ENCODE results near the gene TRIM34. TPM values are rescaled to one million over a fixed set of nuclear protein-coding genes. Genes with fewer than 3 reads are reported as not detected.

Gene TRIM34
- total RNA-seq, 1 donor from 2014 or later: 4.9 TPM

- TF ChIP-seq, protein P1, sequence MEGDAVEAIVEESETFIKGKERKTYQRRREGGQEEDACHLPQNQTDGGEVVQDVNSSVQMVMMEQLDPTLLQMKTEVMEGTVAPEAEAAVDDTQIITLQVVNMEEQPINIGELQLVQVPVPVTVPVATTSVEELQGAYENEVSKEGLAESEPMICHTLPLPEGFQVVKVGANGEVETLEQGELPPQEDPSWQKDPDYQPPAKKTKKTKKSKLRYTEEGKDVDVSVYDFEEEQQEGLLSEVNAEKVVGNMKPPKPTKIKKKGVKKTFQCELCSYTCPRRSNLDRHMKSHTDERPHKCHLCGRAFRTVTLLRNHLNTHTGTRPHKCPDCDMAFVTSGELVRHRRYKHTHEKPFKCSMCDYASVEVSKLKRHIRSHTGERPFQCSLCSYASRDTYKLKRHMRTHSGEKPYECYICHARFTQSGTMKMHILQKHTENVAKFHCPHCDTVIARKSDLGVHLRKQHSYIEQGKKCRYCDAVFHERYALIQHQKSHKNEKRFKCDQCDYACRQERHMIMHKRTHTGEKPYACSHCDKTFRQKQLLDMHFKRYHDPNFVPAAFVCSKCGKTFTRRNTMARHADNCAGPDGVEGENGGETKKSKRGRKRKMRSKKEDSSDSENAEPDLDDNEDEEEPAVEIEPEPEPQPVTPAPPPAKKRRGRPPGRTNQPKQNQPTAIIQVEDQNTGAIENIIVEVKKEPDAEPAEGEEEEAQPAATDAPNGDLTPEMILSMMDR (IDR thresholded peaks at IDR 0.05; ENCODE audit: insufficient read depth, low read length, poor library complexity, severe bottlenecking): no peak
- no peak overlapping the region for H3K4me3 ChIP-seq (ENCODE audit: low read depth, low read length)
- H3K36me3 ChIP-seq (ENCODE audit: control insufficient read depth, insufficient read depth, low read length): no peaks in the 10 kb centered on the region
- DNase-seq (ENCODE audit: low read depth): no peak
- no peaks in the 10 kb centered on the region for H3K27me3 ChIP-seq (ENCODE audit: control insufficient read depth, insufficient read depth, low read length)
Observed at GRCh38 chr11:5618807-5619206, 6.0 kb upstream of the TRIM34 start.

DNA sequence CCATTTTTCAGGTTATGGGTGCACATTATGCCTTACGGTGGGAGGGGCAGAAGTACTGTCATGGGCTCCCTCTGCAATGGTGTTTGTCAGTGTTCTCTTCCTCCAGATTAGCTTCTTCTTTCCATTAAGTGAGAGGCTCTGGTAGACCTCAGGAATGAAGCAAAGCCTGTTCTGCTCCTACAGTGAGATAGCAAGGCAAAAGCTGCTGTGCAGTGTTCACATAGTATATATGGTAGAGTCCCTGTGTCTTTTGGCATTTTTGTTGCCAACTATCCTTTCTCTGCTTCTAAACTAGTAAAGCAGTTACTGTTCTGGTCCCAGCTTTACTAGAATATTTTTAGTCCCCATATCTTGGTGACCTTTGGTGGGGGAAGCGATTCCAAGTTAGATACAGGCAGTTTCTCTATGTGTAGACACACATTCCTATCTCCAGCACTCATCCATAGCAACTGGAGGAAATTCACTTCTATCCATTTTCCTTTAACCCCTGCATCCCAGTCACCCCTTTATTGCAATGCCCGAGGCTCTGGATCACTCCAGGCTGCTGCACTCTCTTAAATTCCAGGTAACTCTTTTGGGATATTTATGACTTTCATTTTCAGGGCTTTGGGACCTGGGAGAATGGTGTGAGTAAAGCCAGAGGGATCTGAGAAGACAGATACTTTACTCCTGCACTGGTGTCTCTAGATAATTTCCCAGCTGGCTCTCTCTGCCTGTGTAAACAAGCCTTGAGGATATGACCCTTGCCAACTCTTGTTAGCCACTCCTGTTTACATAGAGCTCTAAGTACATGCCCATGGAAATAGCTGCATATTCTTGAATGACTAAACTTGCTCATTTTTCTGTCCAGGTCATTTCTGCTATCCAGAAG lies 3.9 kb upstream of the TRIM34 start:
- H3K4me3 ChIP-seq (ENCODE audit: low read depth, low read length): no peak overlapping the region
- TF ChIP-seq, protein P1 (IDR thresholded peaks at IDR 0.05; ENCODE audit: insufficient read depth, low read length, poor library complexity, severe bottlenecking): no peak
- no peaks in the 10 kb centered on the region for H3K27me3 ChIP-seq (ENCODE audit: control insufficient read depth, insufficient read depth, low read length)
- no peak for DNase-seq (ENCODE audit: low read depth)
- no peaks in the 10 kb centered on the region for H3K36me3 ChIP-seq (ENCODE audit: control insufficient read depth, insufficient read depth, low read length)

- no peak for DNase-seq (ENCODE audit: low read depth)
- Histone ChIP-seq H3K36me3 (ENCODE audit: control insufficient read depth, insufficient read depth, low read length) (no peaks in the 10 kb centered on the region), H3K4me3 (ENCODE audit: low read depth, low read length) (no peak overlapping the region), H3K27me3 (ENCODE audit: control insufficient read depth, insufficient read depth, low read length) (no peaks in the 10 kb centered on the region)
- TF ChIP-seq, protein P1 (IDR thresholded peaks at IDR 0.05; ENCODE audit: insufficient read depth, low read length, poor library complexity, severe bottlenecking): no peak
Observed at GRCh38 chr11:5621580-5621979, 3.2 kb upstream of the TRIM34 start.

DNA sequence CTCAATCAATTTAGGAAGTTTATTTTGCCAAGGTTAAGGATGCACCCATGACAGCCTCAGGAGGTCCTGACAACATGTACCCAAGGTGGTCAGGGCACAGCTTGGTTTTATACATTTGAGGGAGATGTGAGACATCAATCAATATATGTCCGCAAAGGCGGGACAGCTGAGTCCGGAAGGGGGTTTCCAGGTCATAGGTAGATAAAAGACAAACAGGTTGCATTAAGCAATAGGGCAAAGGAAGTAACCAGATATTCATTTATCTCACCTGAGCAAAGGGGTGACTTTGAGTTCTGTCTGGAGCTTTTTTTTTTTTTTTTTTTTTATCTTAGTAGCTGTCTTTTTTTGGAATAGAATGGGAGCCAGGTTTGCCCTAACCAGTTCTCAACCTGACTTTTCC lies 2.0 kb upstream of the TRIM34 start:
- H3K36me3 ChIP-seq (ENCODE audit: control insufficient read depth, insufficient read depth, low read length): no peaks in the 10 kb centered on the region
- no peaks in the 10 kb centered on the region for H3K27me3 ChIP-seq (ENCODE audit: control insufficient read depth, insufficient read depth, low read length)
- no peak overlapping the region for H3K4me3 ChIP-seq (ENCODE audit: low read depth, low read length)
- TF ChIP-seq, protein P1 (IDR thresholded peaks at IDR 0.05; ENCODE audit: insufficient read depth, low read length, poor library complexity, severe bottlenecking): no peak
- no peak for DNase-seq (ENCODE audit: low read depth)

DNA sequence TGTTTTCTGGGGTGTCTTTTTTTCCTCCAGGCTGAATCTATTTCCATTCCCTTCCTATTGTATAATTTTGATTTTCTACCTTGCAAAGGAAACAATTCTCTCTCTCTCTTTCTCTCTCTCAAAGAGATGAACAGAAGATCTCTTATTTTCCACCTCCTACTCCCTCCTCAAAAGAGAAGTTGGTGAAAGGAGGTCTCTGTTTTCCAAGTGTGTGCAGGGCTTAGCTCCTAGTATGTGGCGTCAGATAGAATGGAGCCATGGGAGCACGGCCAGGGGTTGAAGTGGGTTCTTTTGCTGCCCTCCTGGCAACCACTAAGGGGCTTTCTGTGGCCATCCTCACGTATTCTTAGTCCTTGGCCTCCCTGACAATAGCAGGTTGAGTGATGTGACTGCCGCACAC lies 480 bp downstream of the TRIM34 start:
- DNase-seq (ENCODE audit: low read depth): no peak
- Histone ChIP-seq H3K27me3 (ENCODE audit: control insufficient read depth, insufficient read depth, low read length) (no peaks in the 10 kb centered on the region), H3K4me3 (ENCODE audit: low read depth, low read length) (peak overlapping the region; percentile 34), H3K36me3 (ENCODE audit: control insufficient read depth, insufficient read depth, low read length) (no peaks in the 10 kb centered on the region)
- TF ChIP-seq, protein P1 (IDR thresholded peaks at IDR 0.05; ENCODE audit: insufficient read depth, low read length, poor library complexity, severe bottlenecking): no peak

DNA sequence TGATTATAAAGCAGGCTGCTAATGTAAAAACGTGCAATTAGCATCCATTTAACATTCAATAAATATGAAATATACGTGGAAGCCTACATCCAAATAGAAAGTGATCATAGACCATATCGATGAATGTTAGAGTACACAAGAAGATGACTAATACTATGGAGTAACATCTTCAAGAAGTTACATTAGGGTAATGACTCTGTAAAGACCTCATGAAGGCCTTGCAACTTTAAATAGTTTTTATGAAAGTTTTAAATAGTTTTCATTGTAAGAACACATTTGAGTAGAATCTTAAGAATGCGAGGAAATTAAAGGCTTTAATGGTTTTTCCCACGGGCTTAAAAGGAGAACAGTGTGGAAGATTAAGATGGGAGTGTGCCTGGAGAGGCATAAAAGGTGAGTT lies 1.4 kb downstream of the TRIM34 start:
- no peaks in the 10 kb centered on the region for H3K36me3 ChIP-seq (ENCODE audit: control insufficient read depth, insufficient read depth, low read length)
- DNase-seq (ENCODE audit: low read depth): no peak
- H3K27me3 ChIP-seq (ENCODE audit: control insufficient read depth, insufficient read depth, low read length): no peaks in the 10 kb centered on the region
- no peak overlapping the region for H3K4me3 ChIP-seq (ENCODE audit: low read depth, low read length)
- TF ChIP-seq, protein P1 (IDR thresholded peaks at IDR 0.05; ENCODE audit: insufficient read depth, low read length, poor library complexity, severe bottlenecking): no peak

Measured in kidney epithelial cell (primary cell).